SKM-1 (cell line): Measurements from ENCODE around the gene TACR1.
A peak's percentile ranks its signal among the peaks of the same experiment; 100 is the strongest.

ENCODE experiments used
- DNase-seq: peaks from one replicate; lab custom pipeline; 2025; ENCODE audit not compliant: unreplicated experiment; lab: John Stamatoyannopoulos, UW

Gene TACR1

GRCh38 chr2:75054296-75054695 lies 145.0 kb downstream of the TACR1 start:
- DNase-seq = no peak

- peak; percentile 12 for DNase-seq
Measured at GRCh38 chr2:75053484-75054112, 145.7 kb downstream of the TACR1 start.

DNA sequence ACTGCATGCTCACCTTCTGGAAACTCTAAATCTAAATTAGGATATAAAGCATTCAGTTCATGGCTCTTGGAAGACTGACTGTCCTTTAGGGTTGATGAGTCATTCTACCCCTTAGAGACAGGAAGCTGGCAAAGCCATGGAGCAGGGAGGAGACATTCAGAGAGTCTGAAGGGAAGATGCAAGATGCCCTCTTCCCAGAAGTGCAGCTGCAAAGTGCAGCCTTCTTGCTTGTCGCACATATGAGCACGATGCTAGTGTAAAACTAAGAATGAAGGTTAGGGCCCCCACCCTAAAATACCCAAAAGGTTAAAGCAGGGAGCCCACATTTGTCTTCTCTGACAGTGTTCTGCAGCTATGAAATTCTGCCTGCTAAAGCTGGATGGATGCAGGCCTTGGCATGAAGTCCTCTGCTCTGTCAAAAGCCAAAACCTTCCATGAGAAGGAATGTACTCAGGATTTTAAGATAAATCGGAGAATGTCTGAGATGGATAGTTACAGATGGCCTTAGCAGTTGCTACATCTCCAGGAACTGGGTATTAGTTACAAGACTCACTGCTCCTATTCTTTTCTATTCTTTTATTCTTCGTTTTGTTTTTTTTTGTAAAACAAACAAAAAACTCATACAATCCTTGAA lies 151.2 kb downstream of the TACR1 start:
- DNase-seq = no peak

- DNase-seq = no peak
Measured at GRCh38 chr2:75047189-75047991, 151.9 kb downstream of the TACR1 start.

DNA sequence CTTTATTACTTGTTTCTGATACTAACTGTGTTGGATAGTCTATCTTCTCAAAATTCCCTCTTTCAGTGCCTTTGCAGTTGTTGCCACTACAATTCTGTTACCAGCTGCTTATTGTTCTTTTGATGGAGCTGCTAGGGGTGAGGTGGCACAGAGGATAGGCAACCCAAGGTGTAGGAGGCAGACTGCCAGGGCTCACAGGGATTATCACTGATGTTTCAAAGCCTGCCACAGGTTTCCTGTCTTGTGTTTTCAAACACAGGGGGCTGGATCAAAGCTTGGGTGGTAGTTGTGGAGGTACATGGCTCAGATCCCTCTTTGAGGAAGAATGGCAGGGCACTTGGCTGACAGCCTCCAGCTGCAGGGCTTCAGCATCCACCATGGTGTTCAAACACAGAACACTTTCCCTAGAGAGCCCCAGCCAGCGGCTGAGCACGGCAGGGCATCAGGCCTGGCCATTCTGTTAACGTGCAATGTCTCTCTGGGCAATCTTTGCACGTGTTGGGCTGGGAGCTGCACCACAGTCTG lies 153.7 kb downstream of the TACR1 start:
- DNase-seq = no peak

DNA sequence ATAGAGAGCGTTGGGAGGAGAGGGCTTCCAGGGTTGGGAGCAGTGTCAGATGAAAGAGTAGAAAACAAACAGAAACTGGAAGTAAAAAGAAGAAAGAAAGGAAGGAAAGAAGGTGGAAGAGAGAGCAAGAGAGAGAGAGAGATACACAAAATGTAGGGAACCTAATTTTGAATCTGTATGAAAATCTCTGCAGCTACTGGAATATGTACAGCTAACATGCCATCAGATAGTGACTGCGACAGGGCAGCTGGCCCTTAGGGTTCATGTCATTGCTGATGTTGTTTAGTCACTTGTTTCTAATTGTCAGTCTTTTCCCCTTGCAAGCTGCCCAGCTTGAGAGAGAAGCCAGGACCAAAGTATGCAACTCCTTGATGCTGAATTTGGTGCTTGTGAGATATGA lies 155.0 kb downstream of the TACR1 start:
- no peak for DNase-seq

DNA sequence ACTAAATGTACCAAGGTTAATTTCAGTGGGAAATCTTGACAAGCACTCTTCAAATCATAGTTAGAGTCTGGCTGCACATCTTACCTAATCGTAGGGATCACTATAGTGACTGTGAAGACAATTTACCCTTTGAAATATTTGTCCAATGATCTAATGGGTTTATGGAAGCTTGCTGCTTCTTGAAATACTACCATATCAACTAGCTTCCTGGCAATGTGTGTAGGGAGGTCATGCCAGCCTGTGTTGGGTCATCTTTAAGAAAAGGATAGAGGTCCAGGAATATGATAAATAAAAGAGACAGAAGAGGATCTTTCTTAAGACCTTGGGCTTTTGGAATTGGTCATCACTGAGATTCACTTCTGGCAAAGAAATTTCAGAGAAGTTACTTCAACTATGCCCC lies 156.5 kb downstream of the TACR1 start:
- DNase-seq = no peak

- DNase-seq = no peak
Measured at GRCh38 chr2:75041731-75042600, 157.4 kb downstream of the TACR1 start.

DNA sequence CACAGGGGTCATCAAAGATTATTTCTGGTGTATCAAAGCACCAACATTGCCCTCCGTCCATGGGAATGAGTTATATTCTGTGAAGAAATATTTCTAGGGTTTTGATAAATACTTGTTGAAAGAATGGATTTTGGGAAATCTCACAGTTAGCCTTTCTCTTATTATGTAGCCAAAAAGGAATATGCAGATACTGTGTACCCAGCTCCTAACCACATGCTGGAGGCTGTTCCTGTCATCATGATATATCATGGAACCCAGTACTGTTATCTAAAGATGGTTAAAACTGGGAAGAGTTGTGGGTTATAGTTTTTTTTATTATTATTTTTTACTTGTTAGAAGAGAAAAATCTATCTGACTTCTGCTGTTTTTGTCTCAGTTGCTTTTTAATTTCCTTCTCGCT lies 158.1 kb downstream of the TACR1 start:
- DNase-seq = no peak

- DNase-seq = peak; percentile 42
Measured at GRCh38 chr2:75035444-75036353, 163.6 kb downstream of the TACR1 start.

DNA sequence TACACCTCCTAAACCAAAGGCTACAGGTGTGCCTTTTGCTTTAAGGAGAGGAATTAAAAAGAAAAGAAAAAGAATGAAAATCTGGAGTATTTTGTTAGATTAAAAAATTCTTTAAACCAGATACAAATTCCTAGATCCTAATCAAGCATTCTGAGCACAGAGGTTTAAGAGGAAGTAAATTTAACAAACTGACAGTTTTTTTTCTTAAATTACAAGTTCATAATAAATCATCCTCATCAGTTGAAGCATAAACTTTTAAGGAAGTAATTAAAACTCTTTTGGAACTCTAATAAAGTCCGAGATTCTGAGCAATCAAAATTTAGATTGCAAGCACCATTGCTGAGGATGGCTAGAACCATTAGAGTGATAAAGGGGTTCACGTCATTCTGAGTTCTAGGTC lies 165.8 kb downstream of the TACR1 start:
- no peak for DNase-seq

DNA sequence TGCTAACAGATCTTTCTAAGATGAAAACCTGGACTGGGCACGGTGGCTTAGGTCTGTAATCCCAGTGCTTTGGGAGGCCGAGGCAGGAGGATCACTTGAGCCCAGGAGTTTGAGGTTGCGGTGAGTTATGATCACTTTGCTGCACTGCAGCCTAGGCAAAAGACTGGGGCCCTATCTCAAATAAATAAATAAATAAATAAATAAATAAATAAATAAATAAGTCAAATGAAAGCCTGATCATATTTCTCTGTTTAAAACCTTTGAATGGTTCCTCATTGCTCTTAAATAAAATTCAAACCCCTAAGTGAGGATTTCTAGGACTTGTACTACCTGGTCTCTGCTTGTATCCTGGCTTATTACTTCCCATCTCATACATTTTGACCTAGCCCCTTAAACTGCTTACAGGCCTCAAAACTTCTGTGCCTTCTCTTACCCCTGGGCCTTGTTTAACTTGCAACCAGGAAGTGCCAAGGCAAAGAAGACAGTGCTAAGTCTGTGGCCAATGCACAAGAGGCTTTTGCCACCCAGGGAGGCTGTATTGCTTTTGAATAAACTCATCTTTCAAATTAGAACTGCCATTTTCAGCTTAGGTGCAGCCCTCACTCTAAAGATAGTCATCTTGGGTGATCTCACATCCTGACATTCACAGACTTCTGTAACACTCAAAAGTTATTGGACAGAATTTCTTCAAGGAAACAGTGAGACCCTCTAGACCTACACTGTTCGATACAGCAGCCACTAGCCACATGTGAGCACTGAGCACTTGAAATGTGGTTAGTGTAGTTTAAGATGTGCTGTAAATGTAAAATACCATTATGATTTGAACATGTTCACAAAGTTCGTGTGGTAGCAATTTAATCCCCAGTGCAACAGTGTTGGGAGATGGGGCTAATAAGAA lies 167.2 kb downstream of the TACR1 start:
- DNase-seq = no peak

GRCh38 chr2:75031171-75031570 lies 168.1 kb downstream of the TACR1 start:
- DNase-seq = no peak

GRCh38 chr2:75030218-75031009 lies 168.9 kb downstream of the TACR1 start:
- DNase-seq = no peak

GRCh38 chr2:75027886-75028285 lies 171.4 kb downstream of the TACR1 start:
- no peak for DNase-seq

- no peak for DNase-seq
Measured at GRCh38 chr2:75025633-75026380, 173.5 kb downstream of the TACR1 start.

- DNase-seq = no peak
Measured at GRCh38 chr2:75025216-75025615, 174.1 kb downstream of the TACR1 start.
